Neural cell (in vitro differentiated cells): Measurements from ENCODE around the gene ATN1. TPM values are rescaled to one million over a fixed set of nuclear protein-coding genes. Genes with fewer than 3 reads are reported as not detected.
A peak's percentile ranks its signal among the peaks of the same experiment; 100 is the strongest.

Experiments used
- H2AFZ ChIP-seq: fragments of 200-600, 300-800 bp; sonication (generic), shearing (Covaris generic); 2 replicates; pipeline ENCODE4 v1.6.0; 2014; ENCODE audit warnings: low read depth, mild to moderate bottlenecking, antibody characterized with exemption, low read length, moderate library complexity
- H3F3A ChIP-seq: fragments of 200-600 bp; shearing (Covaris generic); 2 replicates; pipeline ENCODE4 v1.6.1; 2016; ENCODE audit warnings: mild to moderate bottlenecking, moderate library complexity, mixed read lengths, antibody characterized with exemption, low read length; ENCODE audit not compliant: insufficient read depth, poor library complexity, severe bottlenecking
- H3K27ac ChIP-seq: fragments of 200-600, 300-800 bp; sonication (generic), shearing (Covaris generic); 2 replicates; pipeline ENCODE4 v1.5.1; 2014; ENCODE audit warnings: mild to moderate bottlenecking, low read length, moderate library complexity
- H3K27me3 ChIP-seq: fragments of 300-800, 200-600 bp; sonication (generic), shearing (Covaris generic); 2 replicates; pipeline ENCODE4 v1.6.0; 2014; ENCODE audit warnings: mild to moderate bottlenecking, low read depth, low read length, moderate library complexity; ENCODE audit not compliant: insufficient read depth
- H3K36me3 ChIP-seq: fragments of 300-800, 200-600 bp; sonication (generic), shearing (Covaris generic); 2 replicates; pipeline ENCODE4 v1.5.1; 2014; ENCODE audit warnings: mild to moderate bottlenecking, antibody characterized with exemption, low read length, moderate library complexity; ENCODE audit not compliant: insufficient read depth
- H3K4me2 ChIP-seq: fragments of 300-800, 200-600 bp; sonication (generic), shearing (Covaris generic); 2 replicates; pipeline ENCODE4 v1.6.0; 2014; ENCODE audit warnings: mild to moderate bottlenecking, low read length
- H3K4me3 ChIP-seq: fragments of 300-800, 200-600 bp; sonication (generic), shearing (Covaris generic); 2 replicates; pipeline ENCODE4 v1.5.1; 2014; ENCODE audit warnings: mild to moderate bottlenecking, low read length, moderate library complexity
- H3K79me2 ChIP-seq: fragments of 200-600 bp; shearing (Covaris generic); replicated peaks from 2 replicates; pipeline ENCODE4 v1.6.0; 2014; ENCODE audit warnings: mild to moderate bottlenecking, low read length, moderate library complexity; ENCODE audit not compliant: insufficient read depth
- H3K9ac ChIP-seq: fragments of 300-800, 200-600 bp; sonication (generic), shearing (Covaris generic); 2 replicates; pipeline ENCODE4 v1.6.1; 2016; ENCODE audit warnings: mild to moderate bottlenecking, low read length, mixed read lengths
- H3K9me2 ChIP-seq: fragments of 200-600 bp; shearing (Covaris generic); 2 replicates; pipeline ENCODE4 v1.6.1; 2016; ENCODE audit warnings: mild to moderate bottlenecking, low read length, mixed read lengths; ENCODE audit not compliant: insufficient read depth
- H3K9me3 ChIP-seq: fragments of 200-600, 300-800 bp; sonication (generic), shearing (Covaris generic); 2 replicates; pipeline ENCODE4 v1.6.1; 2016; ENCODE audit warnings: mild to moderate bottlenecking, mixed run types, low read length, moderate library complexity, mixed read lengths
- H4K20me1 ChIP-seq: fragments of 200-600 bp; shearing (Covaris generic); 2 replicates; pipeline ENCODE4 v1.6.1; 2016; ENCODE audit warnings: mild to moderate bottlenecking, mixed run types; ENCODE audit not compliant: insufficient read depth
- EP300 ChIP-seq: fragments of 450-650 bp; conservative IDR thresholded peaks from 2 replicates; pipeline ENCODE4 v1.6.1; 2014; ENCODE audit warnings: antibody characterized with exemption, mild to moderate bottlenecking, moderate library complexity; ENCODE audit not compliant: poor library complexity, severe bottlenecking
- EZH2 ChIP-seq: fragments of 200-600, 300-800 bp; shearing (Covaris generic), sonication (generic); IDR thresholded peaks from 2 replicates; pipeline ENCODE4 v1.6.1; 2014; ENCODE audit warnings: antibody characterized with exemption, low read length, borderline replicate concordance, mild to moderate bottlenecking; ENCODE audit not compliant: insufficient read depth, poor library complexity, severe bottlenecking
- MXI1 ChIP-seq: fragments of 450-650 bp; conservative IDR thresholded peaks from 2 replicates; pipeline ENCODE4 v1.6.1; 2014; ENCODE audit warnings: antibody characterized with exemption, mild to moderate bottlenecking; ENCODE audit not compliant: poor library complexity, severe bottlenecking
- POLR2AphosphoS5 ChIP-seq: IDR thresholded peaks from 2 replicates; pipeline ENCODE4 v1.6.1; 2012
- RAD21 ChIP-seq: fragments of 450-650 bp; conservative IDR thresholded peaks from 2 replicates; pipeline ENCODE4 v1.6.1; 2014; ENCODE audit warnings: antibody characterized with exemption, mild to moderate bottlenecking, moderate library complexity
- REST ChIP-seq: IDR thresholded peaks from 2 replicates; pipeline ENCODE4 v1.6.1; 2012; ENCODE audit warnings: borderline replicate concordance
- SMC3 ChIP-seq: fragments of 450-650 bp; conservative IDR thresholded peaks from 2 replicates; pipeline ENCODE4 v1.6.1; 2014; ENCODE audit warnings: antibody characterized with exemption, mild to moderate bottlenecking, moderate library complexity; ENCODE audit not compliant: poor library complexity
- TAF1 ChIP-seq: IDR thresholded peaks from 2 replicates; pipeline ENCODE4 v1.6.1; 2012; ENCODE audit warnings: low read depth
- polyA plus RNA-seq: library from polyadenylated mRNA; depleted of rRNA; stranded (reverse); fragments of >200 nt; gene quantifications from 2 replicates; pipeline ENCODE4 v1.2.3, GENCODE V29; 2014
- TF ChIP-seq, protein P1 (sequence below): fragments of 450-650 bp; IDR thresholded peaks from 2 replicates; pipeline ENCODE4 v1.5.1; 2014; ENCODE audit warnings: antibody characterized with exemption, mild to moderate bottlenecking, moderate library complexity; ENCODE audit not compliant: poor library complexity, severe bottlenecking

ATN1 gene
- polyA plus RNA-seq, 1 donor from 2014 or later, result 9.2 TPM

- H3K4me2 ChIP-seq, result no peak overlapping the region
- no peaks in the 10 kb centered on the region for H3K9me2 ChIP-seq
- H3K36me3 ChIP-seq, result no peaks in the 10 kb centered on the region
- TF ChIP-seq EZH2, result no peak
- TF ChIP-seq, protein P1, sequence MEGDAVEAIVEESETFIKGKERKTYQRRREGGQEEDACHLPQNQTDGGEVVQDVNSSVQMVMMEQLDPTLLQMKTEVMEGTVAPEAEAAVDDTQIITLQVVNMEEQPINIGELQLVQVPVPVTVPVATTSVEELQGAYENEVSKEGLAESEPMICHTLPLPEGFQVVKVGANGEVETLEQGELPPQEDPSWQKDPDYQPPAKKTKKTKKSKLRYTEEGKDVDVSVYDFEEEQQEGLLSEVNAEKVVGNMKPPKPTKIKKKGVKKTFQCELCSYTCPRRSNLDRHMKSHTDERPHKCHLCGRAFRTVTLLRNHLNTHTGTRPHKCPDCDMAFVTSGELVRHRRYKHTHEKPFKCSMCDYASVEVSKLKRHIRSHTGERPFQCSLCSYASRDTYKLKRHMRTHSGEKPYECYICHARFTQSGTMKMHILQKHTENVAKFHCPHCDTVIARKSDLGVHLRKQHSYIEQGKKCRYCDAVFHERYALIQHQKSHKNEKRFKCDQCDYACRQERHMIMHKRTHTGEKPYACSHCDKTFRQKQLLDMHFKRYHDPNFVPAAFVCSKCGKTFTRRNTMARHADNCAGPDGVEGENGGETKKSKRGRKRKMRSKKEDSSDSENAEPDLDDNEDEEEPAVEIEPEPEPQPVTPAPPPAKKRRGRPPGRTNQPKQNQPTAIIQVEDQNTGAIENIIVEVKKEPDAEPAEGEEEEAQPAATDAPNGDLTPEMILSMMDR, result no peak
- TF ChIP-seq POLR2AphosphoS5, result no peak
- TF ChIP-seq EP300, result no peak
- no peak for TF ChIP-seq REST
- TF ChIP-seq SMC3, result no peak
- no peak for TF ChIP-seq RAD21
- TF ChIP-seq MXI1, result no peak
- TF ChIP-seq TAF1, result no peak
- no peaks in the 10 kb centered on the region for H3K27me3 ChIP-seq
- no peak overlapping the region for H3K27ac ChIP-seq
- H3K4me3 ChIP-seq, result no peak overlapping the region
- H2AFZ ChIP-seq, result no peak overlapping the region
- H4K20me1 ChIP-seq, result no peaks in the 10 kb centered on the region
- no peaks in the 10 kb centered on the region for H3K9me3 ChIP-seq
- H3F3A ChIP-seq, result no peaks in the 10 kb centered on the region
- H3K9ac ChIP-seq, result no peak overlapping the region
- H3K79me2 ChIP-seq, result peaks cover 16% of the 10 kb centered on the region
These were observed 15.4 kb upstream of the ATN1 start for GRCh38 chr12:6912164-6912935.

- no peaks in the 10 kb centered on the region for H3F3A ChIP-seq
- H2AFZ ChIP-seq, result peak within 1 kb of the TSS; percentile 87
- peak within 1 kb of the TSS; percentile 97 for H3K4me3 ChIP-seq
- peaks cover 16% of the 10 kb centered on the region for H3K79me2 ChIP-seq
- H3K27me3 ChIP-seq, result no peaks in the 10 kb centered on the region
- H3K9me3 ChIP-seq, result no peaks in the 10 kb centered on the region
- H3K36me3 ChIP-seq, result no peaks in the 10 kb centered on the region
- no peaks in the 10 kb centered on the region for H3K9me2 ChIP-seq
- peak; percentile 95 for TF ChIP-seq POLR2AphosphoS5
- TF ChIP-seq SMC3, result peak; percentile 32
- peak; percentile 34 for TF ChIP-seq EP300
- peak; percentile 34 for TF ChIP-seq RAD21
- TF ChIP-seq REST, result peak; percentile 66
- TF ChIP-seq EZH2, result no peak
- peak; percentile 80 for TF ChIP-seq TAF1
- TF ChIP-seq, protein P1, result peak; percentile 8
- peak; percentile 71 for TF ChIP-seq MXI1
- peak within 1 kb of the TSS; percentile 96 for H3K9ac ChIP-seq
- peak within 1 kb of the TSS; percentile 88 for H3K4me2 ChIP-seq
- H3K27ac ChIP-seq, result peak within 1 kb of the TSS; percentile 93
- H4K20me1 ChIP-seq, result no peaks in the 10 kb centered on the region
These were observed 13.4 kb upstream of the ATN1 start, which contains the start of gene ENO2 for GRCh38 chr12:6914246-6914946. TSS of gene ENO2 (plus strand) at chr12:6914580. CDS start at chr12:6915833, 1,253 bp downstream.
